Suprapubic skin (tissue), 4 donors: ENCODE results near the gene CCND1. TPM values are rescaled to one million over a fixed set of nuclear protein-coding genes. Genes with fewer than 3 reads are reported as not detected.

ENCODE experiments used
- DNase-seq, 2 donors: peaks; one replicate each; pipeline ENCODE4 v3.0.0-alpha.2; 2019; ENCODE audit warnings: low spot score in 2 of 2
- H3K27ac ChIP-seq: fragments of 200-600 bp; sonication (generic); one replicate; pipeline ENCODE4 v1.5.1; 2019
- H3K27me3 ChIP-seq: fragments of 200-600 bp; sonication (generic); one replicate; pipeline ENCODE4 v1.5.1; 2019
- H3K36me3 ChIP-seq: fragments of 200-600 bp; sonication (generic); one replicate; pipeline ENCODE4 v1.5.1; 2019
- H3K4me1 ChIP-seq: fragments of 200-600 bp; sonication (generic); one replicate; pipeline ENCODE4 v1.5.1; 2019
- H3K4me3 ChIP-seq: fragments of 200-600 bp; sonication (generic); one replicate; pipeline ENCODE4 v1.5.1; 2019; ENCODE audit warnings: mild to moderate bottlenecking
- H3K9me3 ChIP-seq: fragments of 200-600 bp; sonication (generic); one replicate; pipeline ENCODE4 v1.5.1; 2019
- CTCF ChIP-seq, 2 donors: fragments of 200-600 bp in 1 of 2; fragments of 450-650 bp in 1 of 2; sonication (generic) in 1 of 2; IDR thresholded peaks; one replicate each; pipeline ENCODE4 v1.5.1; 2016 to 2019; ENCODE audit warnings: antibody characterized with exemption in 2 of 2, mild to moderate bottlenecking in 1 of 2, moderate library complexity in 1 of 2
- EP300 ChIP-seq: sonication (generic); formaldehyde crosslinking; IDR thresholded peaks from one replicate; pipeline ENCODE4 v1.6.1; 2017; ENCODE audit warnings: antibody characterized with exemption
- POLR2A ChIP-seq, 2 donors: fragments of 450-650 bp; IDR thresholded peaks; one replicate each; pipeline ENCODE4 v1.6.1; 2017; ENCODE audit warnings: antibody characterized with exemption in 2 of 2, mild to moderate bottlenecking in 2 of 2, moderate library complexity in 2 of 2
- POLR2AphosphoS5 ChIP-seq, 3 donors: sonication (generic); formaldehyde crosslinking; IDR thresholded peaks; one replicate each; pipeline ENCODE4 v1.6.1; 2017; ENCODE audit warnings: antibody characterized with exemption in 3 of 3
- WGBS: methylation state at CpG from one replicate; pipeline ENCODE4 v1.1.5; 2018; 5-methylcytosine and 5-hydroxymethylcytosine counted together
- total RNA-seq, 4 donors: library from RNA; depleted of rRNA; stranded (reverse); fragments of >200 nt; gene quantifications; one replicate each; pipeline ENCODE4 v1.1.0, GENCODE V29; 2016

Gene CCND1
- total RNA-seq, 4 donors from 2014 or later = 161 to 340 (median 270) TPM

- H3K4me1 ChIP-seq = peaks cover under 1% of the 10 kb centered on the region
- no peaks in the 10 kb centered on the region for H3K36me3 ChIP-seq
- 94% methylated on average over 5 of the region's 5 CpGs for WGBS
- no peak overlapping the region for H3K27ac ChIP-seq
- no peak overlapping the region for H3K4me3 ChIP-seq
- DNase-seq = no peak
- H3K27me3 ChIP-seq = no peaks in the 10 kb centered on the region
- no peaks in the 10 kb centered on the region for H3K9me3 ChIP-seq
- TF ChIP-seq POLR2A (IDR thresholded peaks at IDR 0.05) = no peak
- no peak for TF ChIP-seq POLR2AphosphoS5 (IDR thresholded peaks at IDR 0.05)
- TF ChIP-seq EP300 = no peak
- TF ChIP-seq CTCF (IDR thresholded peaks at IDR 0.05) = no peak
These were observed 39.7 kb downstream of the CCND1 start for GRCh38 chr11:69680688-69681087.

- TF ChIP-seq EP300 = no peak
- TF ChIP-seq POLR2A (IDR thresholded peaks at IDR 0.05) = no peak
- no peak for TF ChIP-seq POLR2AphosphoS5 (IDR thresholded peaks at IDR 0.05)
- TF ChIP-seq CTCF (IDR thresholded peaks at IDR 0.05) = no peak
- Histone ChIP-seq H3K36me3 (no peaks in the 10 kb centered on the region), H3K4me3 (no peak overlapping the region), H3K27me3 (peaks cover 7% of the 10 kb centered on the region), H3K27ac (no peak overlapping the region), H3K4me1 (peaks cover 7% of the 10 kb centered on the region), H3K9me3 (no peaks in the 10 kb centered on the region)
- WGBS = 85% methylated on average over 6 of the region's 6 CpGs
- no peak for DNase-seq
These were observed 41.3 kb downstream of the CCND1 start for GRCh38 chr11:69682221-69682620.

GRCh38 chr11:69682681-69683326 is 41.8 kb downstream of the CCND1 start:
- no peaks in the 10 kb centered on the region for H3K36me3 ChIP-seq
- no peak overlapping the region for H3K4me3 ChIP-seq
- DNase-seq = peak in 1 of 2 donors; percentile 57
- peaks cover 7% of the 10 kb centered on the region for H3K4me1 ChIP-seq
- H3K27me3 ChIP-seq = peaks cover 7% of the 10 kb centered on the region
- TF ChIP-seq CTCF (IDR thresholded peaks at IDR 0.05) (no peak), POLR2A (IDR thresholded peaks at IDR 0.05) (no peak), EP300 (no peak), POLR2AphosphoS5 (IDR thresholded peaks at IDR 0.05) (no peak)
- no peaks in the 10 kb centered on the region for H3K9me3 ChIP-seq
- H3K27ac ChIP-seq = no peak overlapping the region
- 87% methylated on average over 7 of the region's 7 CpGs for WGBS

GRCh38 chr11:69683764-69684333 is 42.9 kb downstream of the CCND1 start:
- WGBS = 7% methylated on average over 3 of the region's 9 CpGs
- Histone ChIP-seq H3K27me3 (peaks cover 7% of the 10 kb centered on the region), H3K36me3 (no peaks in the 10 kb centered on the region), H3K4me3 (no peak overlapping the region), H3K4me1 (peaks cover 7% of the 10 kb centered on the region), H3K27ac (no peak overlapping the region), H3K9me3 (no peaks in the 10 kb centered on the region)
- DNase-seq = peak in 1 of 2 donors; percentile 65
- TF ChIP-seq CTCF (IDR thresholded peaks at IDR 0.05) = peak in 1 of 2 donors; percentile 44
- TF ChIP-seq EP300 = no peak

- Histone ChIP-seq H3K27me3 (peaks cover 7% of the 10 kb centered on the region), H3K27ac (no peak overlapping the region), H3K4me3 (no peak overlapping the region), H3K4me1 (peaks cover 7% of the 10 kb centered on the region), H3K36me3 (no peaks in the 10 kb centered on the region), H3K9me3 (no peaks in the 10 kb centered on the region)
- WGBS = 82% methylated on average over 10 of the region's 11 CpGs
- no peak for TF ChIP-seq CTCF (IDR thresholded peaks at IDR 0.05)
- TF ChIP-seq POLR2A (IDR thresholded peaks at IDR 0.05) = no peak
- no peak for TF ChIP-seq EP300
- no peak for TF ChIP-seq POLR2AphosphoS5 (IDR thresholded peaks at IDR 0.05)
- peak in 1 of 2 donors; percentile 62 for DNase-seq
These were observed 43.7 kb downstream of the CCND1 start for GRCh38 chr11:69684651-69685050.
